ENCODE results near the gene NQO2. TPM values are rescaled to one million over a fixed set of nuclear protein-coding genes. Genes with fewer than 3 reads are reported as not detected.
A peak's percentile ranks its signal among the peaks of the same experiment; 100 is the strongest.
"Not testable (repeated sequence)": the region's sequence is repeated elsewhere in the genome, so short reads cannot be mapped to it uniquely, and the experiment has no call there.

Gene NQO2
- total and polyA plus RNA-seq, 10 donors: 16.3 to 55.1 (median 30.7) TPM

- no peaks in the 10 kb centered on the region for H3K9me3 ChIP-seq
- H3K4me3 ChIP-seq: peak overlapping the region; percentile 19 to 73 (median 60)
- peaks cover 19 to 97% (median 58%) of the 10 kb centered on the region in 6 donors for H3K4me1 ChIP-seq
- peaks cover 0 to 28% (median 5%) of the 10 kb centered on the region in 6 donors for H3K36me3 ChIP-seq
- peak; percentile 87 for DNase-seq
- 11 to 36% (median 16%) methylated on average over 24 to 26 of the region's 26 CpGs for WGBS, 5 donors
- intact Hi-C loops (cut with DNase I; ENCODE audit: low total_unique reads): no loop called here
- peak overlapping the region; percentile 70 to 96 (median 87) for H3K27ac ChIP-seq
- H3K27me3 ChIP-seq (replicated peaks in 1 of 7): no peaks in the 10 kb centered on the region
- TF ChIP-seq POLR2A (IDR thresholded peaks at IDR 0.05) (no peak), POLR2AphosphoS5 (IDR thresholded peaks at IDR 0.05) (no peak)
- TF ChIP-seq, protein P1, sequence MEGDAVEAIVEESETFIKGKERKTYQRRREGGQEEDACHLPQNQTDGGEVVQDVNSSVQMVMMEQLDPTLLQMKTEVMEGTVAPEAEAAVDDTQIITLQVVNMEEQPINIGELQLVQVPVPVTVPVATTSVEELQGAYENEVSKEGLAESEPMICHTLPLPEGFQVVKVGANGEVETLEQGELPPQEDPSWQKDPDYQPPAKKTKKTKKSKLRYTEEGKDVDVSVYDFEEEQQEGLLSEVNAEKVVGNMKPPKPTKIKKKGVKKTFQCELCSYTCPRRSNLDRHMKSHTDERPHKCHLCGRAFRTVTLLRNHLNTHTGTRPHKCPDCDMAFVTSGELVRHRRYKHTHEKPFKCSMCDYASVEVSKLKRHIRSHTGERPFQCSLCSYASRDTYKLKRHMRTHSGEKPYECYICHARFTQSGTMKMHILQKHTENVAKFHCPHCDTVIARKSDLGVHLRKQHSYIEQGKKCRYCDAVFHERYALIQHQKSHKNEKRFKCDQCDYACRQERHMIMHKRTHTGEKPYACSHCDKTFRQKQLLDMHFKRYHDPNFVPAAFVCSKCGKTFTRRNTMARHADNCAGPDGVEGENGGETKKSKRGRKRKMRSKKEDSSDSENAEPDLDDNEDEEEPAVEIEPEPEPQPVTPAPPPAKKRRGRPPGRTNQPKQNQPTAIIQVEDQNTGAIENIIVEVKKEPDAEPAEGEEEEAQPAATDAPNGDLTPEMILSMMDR (IDR thresholded peaks at IDR 0.05 in 8 of 11, conservative IDR thresholded peaks at IDR 0.05 in 3 of 11): no peak
These were observed 23.3 kb downstream of the NQO2 start for GRCh38 chr6:3022765-3023662.

DNA sequence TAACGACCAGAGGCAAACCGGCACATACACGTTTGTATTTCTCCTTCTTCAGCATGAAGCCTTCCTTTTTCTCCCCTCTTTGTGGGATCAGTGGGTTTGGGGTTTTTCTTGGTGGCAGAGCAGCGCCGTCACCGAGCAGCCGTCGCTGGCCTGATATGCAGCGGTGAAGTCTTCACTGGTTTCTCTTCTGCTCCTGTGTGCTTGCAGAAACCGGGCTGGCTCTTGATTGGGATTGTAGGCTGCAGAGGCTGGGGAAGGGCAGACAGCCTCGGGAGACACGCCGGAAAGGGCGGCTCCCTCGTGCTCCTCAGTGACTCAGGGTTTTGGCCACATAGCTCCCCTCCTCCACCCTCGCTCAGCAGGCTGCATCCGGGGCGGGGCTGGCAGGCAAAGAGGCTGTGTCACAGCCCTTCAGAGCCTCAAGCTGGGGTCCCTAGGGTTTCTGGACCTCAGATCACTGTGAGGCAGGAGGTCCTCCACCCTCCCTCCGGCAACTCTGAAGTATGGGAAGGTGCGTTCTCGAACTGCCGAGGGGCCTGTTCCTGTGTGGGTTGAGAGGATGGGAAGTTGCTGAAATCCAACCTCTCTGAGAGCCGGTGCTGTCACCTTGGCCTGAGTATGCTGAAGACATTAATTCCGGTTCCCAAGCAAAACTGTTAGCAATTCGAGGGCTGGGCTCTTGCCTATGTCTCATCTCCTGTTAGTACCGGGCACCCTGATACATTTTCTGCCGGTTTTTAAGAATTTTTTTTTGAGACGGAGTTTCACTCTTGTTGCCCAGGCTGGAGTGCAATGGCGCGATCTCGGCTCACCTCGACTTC, 24.2 kb downstream of the NQO2 start:
- peak; percentile 98 for DNase-seq
- peaks cover 19 to 95% (median 57%) of the 10 kb centered on the region in 6 donors for H3K4me1 ChIP-seq
- WGBS, 5 donors: 8 to 25% (median 12%) methylated on average over 26 to 32 of the region's 32 CpGs

GRCh38 chr6:3026791-3027626, 27.3 kb downstream of the NQO2 start:
- intact Hi-C loops (cut with DNase I; ENCODE audit: low total_unique reads): no loop called here
- H3K4me1 ChIP-seq: peaks cover 19 to 66% (median 54%) of the 10 kb centered on the region in 6 donors
- 49 to 72% (median 72%) methylated on average over 11 to 20 of the region's 20 CpGs for WGBS, 5 donors
- peak overlapping the region in 1 of 8 donors; percentile 38 for H3K4me3 ChIP-seq
- H3K36me3 ChIP-seq: peaks cover 0 to 4% (median 0%) of the 10 kb centered on the region in 6 donors
- no peaks in the 10 kb centered on the region for H3K9me3 ChIP-seq
- H3K27ac ChIP-seq: peak overlapping the region in 7 of 8 donors; percentile 35 to 92 (median 63)
- no peak for DNase-seq
- H3K27me3 ChIP-seq (replicated peaks in 1 of 7): no peaks in the 10 kb centered on the region
- TF ChIP-seq POLR2AphosphoS5 (IDR thresholded peaks at IDR 0.05): peak in 1 of 3 donors; percentile 31
- TF ChIP-seq, protein P1 (IDR thresholded peaks at IDR 0.05 in 8 of 11, conservative IDR thresholded peaks at IDR 0.05 in 3 of 11): no peak

More for the DNA sequence above, 24.2 kb downstream of the NQO2 start:
- intact Hi-C loops (cut with DNase I; ENCODE audit: low total_unique reads): no loop called here
- Histone ChIP-seq H3K27ac (peak overlapping the region; percentile 70 to 96 (median 87)), H3K9me3 (no peaks in the 10 kb centered on the region), H3K4me3 (peak overlapping the region; percentile 19 to 73 (median 60)), H3K27me3 (replicated peaks in 1 of 7) (no peaks in the 10 kb centered on the region), H3K36me3 (peaks cover 0 to 21% (median 5%) of the 10 kb centered on the region in 6 donors)
- TF ChIP-seq, protein P1 (IDR thresholded peaks at IDR 0.05 in 8 of 11, conservative IDR thresholded peaks at IDR 0.05 in 3 of 11): no peak
- TF ChIP-seq POLR2AphosphoS5 (IDR thresholded peaks at IDR 0.05) (peak; percentile 91 to 93 (median 91)), POLR2A (IDR thresholded peaks at IDR 0.05) (peak in 2 of 3 donors; percentile 29 to 45)

DNA sequence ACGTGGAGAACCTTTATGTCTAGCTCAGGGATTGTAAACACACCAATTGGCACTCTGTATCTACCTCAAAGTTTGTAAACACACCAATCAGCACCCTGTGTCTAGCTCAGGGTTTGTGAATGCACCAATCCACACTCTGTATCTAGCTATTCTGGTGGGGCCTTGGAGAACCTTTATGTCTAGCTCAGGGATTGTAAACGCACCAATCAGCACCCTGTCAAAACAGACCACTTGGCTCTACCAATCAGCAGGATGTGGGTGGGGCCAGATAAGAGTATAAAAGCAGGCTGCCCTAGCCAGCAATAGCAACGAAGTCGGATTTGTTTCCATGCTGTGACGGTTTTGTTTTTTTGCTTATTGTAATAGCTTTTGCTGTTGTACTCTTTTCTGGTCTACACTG, 28.5 kb downstream of the NQO2 start:
- H3K27ac ChIP-seq: peak overlapping the region in 1 of 8 donors; percentile 91
- H3K27me3 ChIP-seq (replicated peaks in 1 of 7); DNase-seq; H3K9me3 ChIP-seq; H3K4me3 ChIP-seq; H3K36me3 ChIP-seq; intact Hi-C loops (cut with DNase I; ENCODE audit: low total_unique reads): not testable (repeated sequence)
- H3K4me1 ChIP-seq: peaks cover 15 to 55% (median 44%) of the 10 kb centered on the region in 6 donors
- WGBS, 5 donors: 79 to 94% (median 88%) methylated on average over 4 to 5 of the region's 5 CpGs
